K562 (cell line): ENCODE measurements around the gene CCDC85A. TPM values are rescaled to one million over a fixed set of nuclear protein-coding genes. Genes with fewer than 3 reads are reported as not detected.

ENCODE experiments used
- ATAC-seq: fragments of 200-7000 bp; cut with Tn5 transposase; 3 replicates; pipeline ENCODE4 v1.9.1; 2020; ENCODE audit warnings: moderate library complexity
- BruUV-seq: library from RNA; stranded (reverse); fragments of 400-500 nt; replicated peaks from 2 replicates; lab custom pipeline; 2021; lab: Mats Ljungman, UMichigan
- CTCF ChIA-PET: fragments of 300-600 bp; formaldehyde crosslinking; extraction: SDS; loops from one replicate; lab custom pipeline; 2021; ENCODE audit warnings: low intra/inter-chr PET ratio; lab: Yijun Ruan, JAX
- POLR2A ChIA-PET: fragments of 300-600, 350-650 bp; sonication (Branson Sonifier 250); formaldehyde crosslinking; extraction: SDS; loops from one replicate; lab custom pipeline; 2021; ENCODE audit warnings: antibody characterized with exemption, inconsistent platforms; lab: Yijun Ruan, JAX
- DNase-seq, 4 experiments: peaks; one replicate each; pipeline versions ENCODE4 v3.0.0 to v3.0.0-alpha.2; 2011 to 2018; ENCODE audit warnings: low spot score in 3 of 4, mixed read lengths in 3 of 4; ENCODE audit errors: extremely low read depth in 1 of 4
- FAIRE-seq: peaks from 2 replicates; lab custom pipeline; 2011; peaks lifted over from hg19 to GRCh38; lab: Jason Lieb, UNC
- H2AFZ ChIP-seq: 2 replicates; pipeline ENCODE4 v1.6.0; 2011; ENCODE audit warnings: low read depth, low read length, control low read depth, inconsistent platforms
- H3K27ac ChIP-seq: fragments of 200-600 bp; 3 replicates; pipeline ENCODE4 v1.8.0; 2011; ENCODE audit warnings: low read depth, mild to moderate bottlenecking, control low read depth, inconsistent platforms, low read length, moderate library complexity, mixed read lengths; ENCODE audit errors: extremely low read depth
- H3K27me3 ChIP-seq, 2 experiments: fragments of 300-600 bp in 1 of 2; 2 replicates in 1 of 2; 3 replicates in 1 of 2; pipeline versions ENCODE4 v1.6.0 to v1.8.0; 2011; ENCODE audit warnings: inconsistent platforms in 2 of 2, low read length in 2 of 2, mild to moderate bottlenecking in 1 of 2, mixed read lengths in 1 of 2, moderate library complexity in 1 of 2; ENCODE audit not compliant: control insufficient read depth in 2 of 2, insufficient read depth in 2 of 2
- H3K36me3 ChIP-seq: fragments of 300-600 bp; 3 replicates; pipeline ENCODE4 v1.8.0; 2011; ENCODE audit warnings: mild to moderate bottlenecking, low read length, inconsistent platforms; ENCODE audit not compliant: control insufficient read depth, insufficient read depth
- H3K4me1 ChIP-seq, 2 experiments: fragments of 200-600 bp in 1 of 2; replicated peaks in 1 of 2; 2 replicates in 1 of 2; 3 replicates in 1 of 2; pipeline versions ENCODE4 v1.5.1 to v1.8.0; 2011; ENCODE audit warnings: inconsistent platforms in 2 of 2, low read length in 2 of 2, mild to moderate bottlenecking in 1 of 2, mixed read lengths in 1 of 2, moderate library complexity in 1 of 2; ENCODE audit not compliant: control insufficient read depth in 2 of 2, insufficient read depth in 2 of 2
- H3K4me2 ChIP-seq: 2 replicates; pipeline ENCODE4 v1.6.1; 2011; ENCODE audit warnings: low read length, control low read depth, inconsistent platforms, mixed read lengths; ENCODE audit not compliant: insufficient read depth
- H3K4me3 ChIP-seq: fragments of 200-600 bp; sonication (generic), shearing (Covaris generic); 2 replicates; pipeline ENCODE4 v1.5.1; 2016; ENCODE audit warnings: control low read depth, inconsistent platforms
- H3K79me2 ChIP-seq: fragments of 200-600 bp; 3 replicates; pipeline ENCODE4 v1.8.0; 2011; ENCODE audit warnings: low read length, inconsistent platforms; ENCODE audit not compliant: control insufficient read depth, insufficient read depth
- H3K9ac ChIP-seq, 2 experiments: 2 replicates each; pipeline versions ENCODE4 v1.6.0 to v1.6.1; 2011; ENCODE audit warnings: low read depth in 2 of 2, low read length in 2 of 2, control low read depth in 1 of 2, inconsistent platforms in 1 of 2, mild to moderate bottlenecking in 1 of 2, mixed read lengths in 1 of 2; ENCODE audit not compliant: insufficient read depth in 1 of 2
- H3K9me1 ChIP-seq: one replicate; pipeline ENCODE4 v1.6.0; 2011; ENCODE audit warnings: inconsistent platforms, mild to moderate bottlenecking, low read length, moderate library complexity; ENCODE audit not compliant: control insufficient read depth, insufficient read depth
- H3K9me3 ChIP-seq: replicated peaks from 2 replicates; pipeline ENCODE4 v1.5.1; 2011; ENCODE audit warnings: low read depth, low read length, inconsistent platforms; ENCODE audit not compliant: control insufficient read depth, insufficient read depth
- H4K20me1 ChIP-seq: replicated peaks from 2 replicates; pipeline ENCODE4 v1.6.1; 2011; ENCODE audit warnings: low read length, inconsistent platforms, mixed read lengths; ENCODE audit not compliant: control insufficient read depth, insufficient read depth
- CBFB ChIP-seq: sonication (generic); formaldehyde crosslinking; IDR thresholded peaks from 2 replicates; pipeline ENCODE4 v1.4.0; 2020; ENCODE audit warnings: mild to moderate bottlenecking, missing genetic modification reagents
- DNMT1 ChIP-seq: fragments of 450-650 bp; IDR thresholded peaks from 2 replicates; pipeline ENCODE4 v1.6.1; 2016; ENCODE audit warnings: antibody characterized with exemption, mild to moderate bottlenecking
- EHMT2 ChIP-seq: fragments of 450-650 bp; IDR thresholded peaks from 2 replicates; pipeline ENCODE4 v1.6.1; 2018; ENCODE audit warnings: antibody characterized with exemption
- FIP1L1 ChIP-seq: fragments of 200-400 bp; formaldehyde crosslinking; IDR thresholded peaks from 2 replicates; pipeline ENCODE4 v1.6.1; 2018; ENCODE audit warnings: mild to moderate bottlenecking, low read depth, low read length; ENCODE audit not compliant: poor library complexity, severe bottlenecking
- NFE2 ChIP-seq: IDR thresholded peaks from 2 replicates; pipeline ENCODE4 v1.6.1; 2014; ENCODE audit warnings: antibody characterized with exemption, low read depth
- POLR3G ChIP-seq: IDR thresholded peaks from 2 replicates; pipeline ENCODE4 v1.6.1; 2011; ENCODE audit not compliant: insufficient read length, insufficient replicate concordance; ENCODE audit errors: extremely low read depth
- PTBP1 ChIP-seq: fragments of 200-400 bp; formaldehyde crosslinking; IDR thresholded peaks from 2 replicates; pipeline ENCODE4 v1.6.1; 2017; ENCODE audit warnings: low read depth, low read length
- PTRF ChIP-seq: fragments of 450-650 bp; IDR thresholded peaks from 2 replicates; pipeline ENCODE4 v1.6.1; 2016; ENCODE audit warnings: mild to moderate bottlenecking, missing genetic modification characterization, missing compliant biosample characterization
- RBM25 ChIP-seq: fragments of 200-400 bp; formaldehyde crosslinking; IDR thresholded peaks from 2 replicates; pipeline ENCODE4 v1.6.1; 2018; ENCODE audit warnings: low read length, low read depth, moderate library complexity; ENCODE audit not compliant: severe bottlenecking
- TFAM ChIP-seq: fragments of 250-450 bp; sonication (Bioruptor Pico); conservative IDR thresholded peaks from 2 replicates; pipeline ENCODE4 v1.5.0; 2021; ENCODE audit warnings: mild to moderate bottlenecking, moderate library complexity
- TRIM24 ChIP-seq, 2 experiments: fragments of 450-650 bp; IDR thresholded peaks; 2 replicates each; pipeline ENCODE4 v1.6.1; 2016
- TRIM28 ChIP-seq: fragments of 450-650 bp; IDR thresholded peaks from 2 replicates; pipeline ENCODE4 v1.6.1; 2017
- ZNF23 ChIP-seq: fragments of 250-450 bp; sonication (Bioruptor Pico); IDR thresholded peaks from 2 replicates; pipeline ENCODE4 v1.4.0; 2020; ENCODE audit warnings: mild to moderate bottlenecking
- ZNF316 ChIP-seq: fragments of 450-650 bp; IDR thresholded peaks from 2 replicates; pipeline ENCODE4 v1.6.1; 2016
- ZNF354B ChIP-seq: fragments of 250-450 bp; sonication (Bioruptor Pico); IDR thresholded peaks from 2 replicates; pipeline ENCODE4 v1.4.0; 2020
- ZNF77 ChIP-seq: fragments of 250-450 bp; sonication (Bioruptor Pico); IDR thresholded peaks from 2 replicates; pipeline ENCODE4 v1.5.0; 2020
- WGBS: fragments of 100-300 bp; shearing (Covaris generic); methylation state at CpG from one replicate; pipeline ENCODE4 v1.1.6; 2016; ENCODE audit warnings: low coverage, mixed read lengths; ENCODE audit not compliant: insufficient coverage; ENCODE audit errors: missing lambda C conversion rate; 5-methylcytosine and 5-hydroxymethylcytosine counted together
- in situ Hi-C: fragments of 300-500 bp; cut with MboI; formaldehyde crosslinking; loops from 4 replicates; pipeline ENCODE4 v1.15.0; 2018; ENCODE audit warnings: inconsistent platforms, mixed read lengths
- intact Hi-C: fragments of 100-400 bp; cut with micrococcal nuclease; formaldehyde crosslinking; loops from 2 replicates; pipeline ENCODE4 v1.14.2; 2022
- polyA plus RNA-seq, 8 experiments: library from polyadenylated mRNA; depleted of rRNA in 4 of 8; stranded (reverse) in 5 of 8; unstranded in 3 of 8; fragments of >200 nt; fragmentation: Nextera tagmentation in 2 of 8; fragmentation: Illumina TruSeq in 1 of 8; extraction: Ambion mirVana in 2 of 8; extraction: Trizol in 1 of 8; gene quantifications; 2 replicates each; pipeline versions ENCODE4 v1.2.1 to v1.2.3, GENCODE V29; 2011 to 2014; ENCODE audit warnings: inconsistent platforms in 1 of 8, missing spikeins in 1 of 8
- total RNA-seq, 7 experiments: library from RNA; depleted of rRNA in 6 of 7; stranded (reverse); fragments of >200 nt in 6 of 7; fragmentation: Illumina TruSeq in 2 of 7; extraction: Trizol in 2 of 7; gene quantifications; 2 replicates each; pipeline versions ENCODE4 v1.2.1 to v1.2.3, GENCODE V29; 2011 to 2021; ENCODE audit warnings: low replicate concordance in 1 of 7
- TF ChIP-seq, protein P1 (sequence below): fragments of 450-650 bp; IDR thresholded peaks from 2 replicates; pipeline ENCODE4 v1.6.1; 2018; ENCODE audit warnings: mild to moderate bottlenecking, low read depth; ENCODE audit not compliant: partially characterized antibody
- TF ChIP-seq, protein P2 (sequence below): fragments of 450-650 bp; IDR thresholded peaks from 2 replicates; pipeline ENCODE4 v1.6.1; 2016; ENCODE audit warnings: low read depth, mild to moderate bottlenecking, moderate library complexity

Gene CCDC85A
- total and polyA plus RNA-seq, 9 of the 15 experiments (the other 6 are each of a cell fraction or from before 2014, with no cell fraction given): 0.03 to 0.14 (median 0.10) TPM; not detected in 5

DNA sequence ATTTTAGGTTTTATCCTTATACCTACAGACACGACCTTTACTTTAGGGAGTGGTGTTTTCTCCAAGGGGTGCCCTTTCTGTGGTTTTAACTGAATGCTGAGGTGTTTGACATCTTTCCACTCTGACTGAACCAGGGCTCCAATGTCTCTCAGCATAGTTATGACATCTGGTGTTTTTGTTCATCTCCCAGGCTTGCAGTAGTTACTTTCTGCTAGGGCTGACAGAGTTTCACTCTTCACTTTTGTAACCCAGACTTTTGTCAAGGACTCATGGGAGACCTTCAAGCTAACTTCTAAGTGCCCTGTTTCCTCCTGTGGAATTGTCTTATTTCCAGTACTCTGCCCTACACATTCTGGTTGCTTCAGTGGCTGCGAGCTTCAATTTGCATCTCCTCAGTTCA, 103.1 kb downstream of the CCDC85A start:
- FAIRE-seq (no peak), DNase-seq (no peak)
- POLR2A ChIA-PET: interaction anchor here (0.6 kb wide), 1 partner anchor 518 kb away, joined by 3 read pairs; no protein-coding TSS in a partner anchor
- no peaks in the 10 kb centered on the region for H3K27me3 ChIP-seq
- H3K9me1 ChIP-seq: no peaks in the 10 kb centered on the region
- H3K4me3 ChIP-seq: no peak overlapping the region
- no peak for TF ChIP-seq DNMT1
- no peak for TF ChIP-seq ZNF77 (CRISPR knock-in tag)
- TF ChIP-seq ZNF316: no peak
- no peak for TF ChIP-seq ZNF23
- TF ChIP-seq PTRF (tag): no peak
- no peak for TF ChIP-seq CBFB
- no peak for TF ChIP-seq TRIM28
- TF ChIP-seq EHMT2: no peak
- TF ChIP-seq TFAM (CRISPR knock-in tag): no peak
- TF ChIP-seq, protein P1, sequence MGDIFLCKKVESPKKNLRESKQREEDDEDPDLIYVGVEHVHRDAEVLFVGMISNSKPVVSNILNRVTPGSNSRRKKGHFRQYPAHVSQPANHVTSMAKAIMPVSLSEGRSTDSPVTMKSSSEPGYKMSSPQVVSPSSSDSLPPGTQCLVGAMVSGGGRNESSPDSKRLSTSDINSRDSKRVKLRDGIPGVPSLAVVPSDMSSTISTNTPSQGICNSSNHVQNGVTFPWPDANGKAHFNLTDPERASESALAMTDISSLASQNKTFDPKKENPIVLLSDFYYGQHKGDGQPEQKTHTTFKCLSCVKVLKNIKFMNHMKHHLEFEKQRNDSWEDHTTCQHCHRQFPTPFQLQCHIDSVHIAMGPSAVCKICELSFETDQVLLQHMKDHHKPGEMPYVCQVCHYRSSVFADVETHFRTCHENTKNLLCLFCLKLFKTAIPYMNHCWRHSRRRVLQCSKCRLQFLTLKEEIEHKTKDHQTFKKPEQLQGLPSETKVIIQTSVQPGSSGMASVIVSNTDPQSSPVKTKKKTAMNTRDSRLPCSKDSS: no peak
- no peak for TF ChIP-seq RBM25
- no peak for TF ChIP-seq FIP1L1
- TF ChIP-seq, protein P2, sequence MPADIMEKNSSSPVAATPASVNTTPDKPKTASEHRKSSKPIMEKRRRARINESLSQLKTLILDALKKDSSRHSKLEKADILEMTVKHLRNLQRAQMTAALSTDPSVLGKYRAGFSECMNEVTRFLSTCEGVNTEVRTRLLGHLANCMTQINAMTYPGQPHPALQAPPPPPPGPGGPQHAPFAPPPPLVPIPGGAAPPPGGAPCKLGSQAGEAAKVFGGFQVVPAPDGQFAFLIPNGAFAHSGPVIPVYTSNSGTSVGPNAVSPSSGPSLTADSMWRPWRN: no peak
- TF ChIP-seq POLR3G: no peak
- no peak for TF ChIP-seq PTBP1
- no peak for TF ChIP-seq NFE2
- no peak for TF ChIP-seq TRIM24 (IDR thresholded peaks at IDR 0.05)
- no peak for TF ChIP-seq ZNF354B (CRISPR knock-in tag)
- TF ChIP-seq, all 486 proteins: peak for 0
- in situ Hi-C loops (no loop called here), intact Hi-C loops (no loop called here)
- Histone ChIP-seq H3K9me3 (no peaks in the 10 kb centered on the region), H4K20me1 (no peaks in the 10 kb centered on the region), H3K79me2 (no peaks in the 10 kb centered on the region), H3K9ac (no peak overlapping the region), H2AFZ (no peak overlapping the region), H3K4me2 (no peak overlapping the region), H3K36me3 (no peaks in the 10 kb centered on the region), H3K27ac (no peak overlapping the region), H3K4me1 (no peaks in the 10 kb centered on the region)
- BruUV-seq: no TSS peak
- no peak for ATAC-seq
- 0% methylated on average over 2 of the region's 2 CpGs for WGBS
- CTCF ChIA-PET: no interaction called here
